SK-N-SH treated with all-trans-retinoic acid at 6 μM for 48 hours (cell line): Measurements from ENCODE around the gene SLC35F5.
"Not testable (repeated sequence)": the region's sequence is repeated elsewhere in the genome, so short reads cannot be mapped to it uniquely, and the experiment has no call there.

Source experiments
- BACH2 ChIP-seq: fragments of 250-450 bp; sonication (Bioruptor Pico); IDR thresholded peaks from 2 replicates; pipeline ENCODE4 v1.9.0; 2021; ENCODE audit warnings: mild to moderate bottlenecking, borderline replicate concordance
- CREB5 ChIP-seq: fragments of 250-450 bp; sonication (Bioruptor Pico); IDR thresholded peaks from 2 replicates; pipeline ENCODE4 v1.5.1; 2020; ENCODE audit warnings: low read depth, mild to moderate bottlenecking, moderate library complexity
- OSR1 ChIP-seq: fragments of 250-450 bp; sonication (Bioruptor Pico); IDR thresholded peaks from 2 replicates; pipeline ENCODE4 v1.8.0; 2022; ENCODE audit warnings: moderate library complexity, mild to moderate bottlenecking, inconsistent platforms
- RARB ChIP-seq: fragments of 250-450 bp; sonication (Bioruptor Pico); IDR thresholded peaks from 2 replicates; pipeline ENCODE4 v1.8.0; 2021; ENCODE audit warnings: mild to moderate bottlenecking, moderate library complexity
- TOX ChIP-seq: fragments of 250-450 bp; sonication (Bioruptor Pico); IDR thresholded peaks from 2 replicates; pipeline ENCODE4 v1.8.0; 2021; ENCODE audit warnings: mild to moderate bottlenecking, moderate library complexity, borderline replicate concordance
- ZC3H10 ChIP-seq: fragments of 250-450 bp; sonication (Bioruptor Pico); IDR thresholded peaks from 2 replicates; pipeline ENCODE4 v1.5.1; 2021; ENCODE audit warnings: mild to moderate bottlenecking, moderate library complexity
- ZFP3 ChIP-seq: fragments of 250-450 bp; sonication (Bioruptor Pico); IDR thresholded peaks from 2 replicates; pipeline ENCODE4 v1.5.0; 2020; ENCODE audit warnings: mild to moderate bottlenecking, moderate library complexity
- ZFP30 ChIP-seq: fragments of 450-650 bp; formaldehyde crosslinking; IDR thresholded peaks from 2 replicates; pipeline ENCODE4 v1.5.0; 2022; ENCODE audit warnings: mild to moderate bottlenecking, moderate library complexity
- ZNF565 ChIP-seq: fragments of 450-650 bp; formaldehyde crosslinking; conservative IDR thresholded peaks from 2 replicates; pipeline ENCODE4 v1.5.0; 2020; ENCODE audit warnings: low read depth, mild to moderate bottlenecking, moderate library complexity
- ZNF70 ChIP-seq: fragments of 450-650 bp; formaldehyde crosslinking; IDR thresholded peaks from 2 replicates; pipeline ENCODE4 v1.5.0; 2020; ENCODE audit warnings: mild to moderate bottlenecking, moderate library complexity
- ZNF8 ChIP-seq: fragments of 450-650 bp; formaldehyde crosslinking; IDR thresholded peaks from 2 replicates; pipeline ENCODE4 v1.5.0; 2020; ENCODE audit warnings: mild to moderate bottlenecking, moderate library complexity

- not testable (repeated sequence) for TF ChIP-seq ZNF70 (CRISPR knock-in tag); ZC3H10 (CRISPR knock-in tag); ZFP3 (CRISPR knock-in tag); BACH2; ZFP30 (CRISPR knock-in tag); TOX (CRISPR knock-in tag); OSR1 (CRISPR knock-in tag); ZNF565; ZNF8 (CRISPR knock-in tag); CREB5 (CRISPR knock-in tag); RARB (CRISPR knock-in tag)
These were observed 65.6 kb downstream of the SLC35F5 start for GRCh38 chr2:113690871-113691270.
